Measurements from ENCODE around the gene HYI.

HYI gene

DNA sequence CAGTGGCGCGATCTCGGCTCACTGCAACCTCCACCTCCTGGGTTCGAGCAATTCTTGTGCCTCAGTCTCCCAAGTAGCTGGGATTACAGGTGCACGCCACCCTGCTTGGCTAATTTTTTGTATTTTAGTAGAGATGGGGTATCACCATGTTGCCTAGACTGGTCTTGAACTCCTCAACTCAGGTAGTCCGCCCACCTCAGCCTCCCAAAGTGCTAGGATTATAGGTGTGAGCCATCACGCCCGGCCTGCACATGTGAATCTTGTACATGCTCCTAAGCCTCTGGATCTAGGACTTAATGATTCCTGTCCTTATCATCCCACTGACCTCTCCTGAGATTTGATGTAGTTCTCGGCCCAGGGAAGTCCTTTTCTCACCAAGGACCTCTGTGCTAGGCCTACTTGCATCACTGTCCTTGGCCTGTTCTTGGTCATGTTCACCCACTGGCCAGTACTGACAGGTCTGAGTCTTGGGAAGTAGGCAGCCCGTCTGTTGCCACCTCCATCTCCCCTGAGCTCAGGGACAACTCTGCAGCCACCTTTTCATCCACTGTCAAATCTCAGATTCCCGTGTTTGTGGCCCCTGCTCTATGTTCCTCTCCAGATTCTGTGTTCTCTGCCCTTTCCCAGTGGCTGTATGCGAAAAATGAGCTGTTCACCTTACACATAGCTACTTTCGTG lies 9.4 kb downstream of the HYI start:
- DNase-seq, result no peak

DNA sequence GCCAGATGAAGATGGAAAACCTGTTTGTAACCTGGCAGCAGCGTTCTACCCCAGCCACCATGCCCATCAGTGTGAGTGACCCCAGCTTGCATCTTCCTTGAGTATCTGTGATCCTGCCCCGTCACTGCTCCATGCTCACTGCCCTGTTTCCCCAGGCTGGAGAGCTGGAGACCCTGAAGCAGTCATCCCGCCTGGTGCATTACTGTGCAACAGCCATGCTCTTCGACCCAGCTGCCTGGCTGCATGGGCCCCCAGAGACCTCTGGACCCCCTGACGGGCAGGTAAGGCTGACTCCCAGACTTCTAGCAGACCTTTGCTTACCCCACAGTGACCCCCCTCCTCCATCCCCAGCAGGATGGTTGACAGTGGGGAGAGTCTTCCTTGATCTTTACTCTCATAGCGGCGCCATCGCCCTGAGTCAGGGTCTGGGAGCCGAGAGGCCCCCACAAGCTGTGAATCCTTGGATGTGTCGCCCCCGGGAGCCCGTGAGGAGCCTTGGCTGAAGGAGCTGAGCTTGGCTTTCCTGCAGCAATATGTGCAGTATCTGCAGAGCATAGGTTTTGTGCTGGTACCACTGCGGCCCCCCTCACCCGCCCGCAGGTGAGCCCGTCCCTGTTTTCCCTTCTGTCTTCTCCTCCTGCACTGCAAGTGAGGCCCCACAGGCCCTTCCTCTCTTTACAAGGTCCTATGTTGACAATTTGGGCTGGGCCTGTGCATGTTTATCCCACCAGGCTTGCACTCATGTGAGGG lies 10.4 kb downstream of the HYI start:
- DNase-seq, result no peak

DNA sequence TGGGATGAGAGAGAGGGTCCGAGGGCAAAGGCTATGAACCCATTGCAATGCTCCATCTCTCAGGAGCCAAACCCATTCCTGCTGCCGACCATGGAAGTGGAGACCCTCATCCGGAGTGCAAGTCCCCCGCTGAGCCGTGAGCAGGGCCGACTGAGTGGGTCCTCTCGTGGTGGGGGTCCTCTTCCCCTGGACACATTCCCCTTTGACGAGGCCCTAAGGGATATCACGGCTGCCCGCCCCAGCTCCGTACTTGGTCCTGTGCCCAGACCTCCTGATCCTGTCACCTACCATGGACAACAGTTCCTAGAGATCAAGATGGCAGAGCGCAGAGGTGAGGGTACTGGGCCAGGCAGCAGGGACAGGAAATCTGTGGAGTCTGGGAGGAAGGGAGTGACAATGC lies 11.0 kb downstream of the HYI start:
- no peak for DNase-seq

DNA sequence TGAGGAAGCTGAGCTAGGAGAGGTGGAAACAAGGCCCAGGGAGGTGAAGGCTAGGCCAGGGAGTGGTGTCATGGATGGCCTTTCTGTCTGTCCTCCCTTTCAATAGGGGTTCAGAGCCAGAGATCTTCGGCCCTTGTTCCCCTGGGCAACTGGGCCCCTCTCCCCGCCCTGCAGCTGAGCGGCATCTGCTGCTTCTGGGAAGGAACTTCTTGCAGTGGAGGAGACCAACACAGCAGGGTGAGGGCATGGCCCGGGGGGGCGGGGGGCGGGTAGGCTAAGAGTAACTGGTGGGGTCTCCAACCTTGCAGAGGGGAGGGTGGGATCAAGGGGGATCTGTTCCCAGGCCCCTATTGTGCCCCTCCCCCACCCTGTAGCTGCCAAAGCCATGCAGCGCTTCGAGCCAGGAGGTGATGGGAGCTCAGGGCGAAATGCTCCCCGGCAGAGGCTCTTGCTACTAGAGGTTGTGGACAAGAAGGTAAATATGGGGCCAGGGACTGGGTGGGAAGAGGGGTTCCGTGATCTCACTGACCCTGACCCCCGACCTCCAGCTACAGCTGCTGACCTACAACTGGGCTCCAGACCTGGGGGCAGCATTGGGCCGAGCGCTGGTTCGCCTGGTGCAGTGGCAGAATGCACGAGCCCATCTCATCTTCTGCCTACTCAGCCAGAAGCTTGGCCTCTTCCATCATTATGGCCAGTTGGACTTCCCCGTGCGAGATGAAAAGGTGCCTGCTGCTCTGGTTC lies 11.7 kb downstream of the HYI start:
- DNase-seq, result no peak

DNA sequence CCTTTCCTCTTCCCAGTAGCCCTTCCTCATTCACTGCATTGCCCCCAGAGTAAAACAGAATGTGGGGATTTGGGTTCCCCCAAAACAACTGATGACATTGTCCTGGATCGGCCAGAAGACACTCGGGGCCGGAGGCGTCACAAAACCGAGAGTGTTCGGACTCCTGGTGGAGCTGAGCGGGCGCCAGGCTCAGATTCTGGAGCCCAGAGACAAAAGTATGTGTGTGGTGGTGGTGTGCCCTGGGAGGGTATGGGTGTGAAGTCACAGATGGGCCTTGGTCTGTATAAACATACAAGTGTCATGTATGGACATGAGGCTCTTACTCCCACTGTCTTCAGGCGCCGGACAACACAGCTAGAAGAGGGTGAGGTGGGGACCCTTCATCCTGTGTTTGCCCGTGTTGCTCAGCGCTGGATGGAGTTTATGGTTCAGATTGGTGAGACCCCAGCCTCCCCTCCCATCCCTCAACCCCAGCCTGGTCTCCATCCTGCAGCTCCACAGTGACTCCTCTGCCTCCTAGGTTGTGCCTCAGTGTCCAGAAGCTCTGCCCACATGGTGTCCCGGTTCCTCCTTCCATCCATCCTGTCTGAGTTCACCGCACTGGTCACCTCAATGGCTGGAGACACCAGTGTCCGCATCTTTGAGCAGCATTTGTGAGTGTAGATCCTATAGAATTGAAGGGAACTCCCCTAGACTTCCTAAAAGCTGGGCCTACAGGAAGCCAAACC lies 12.4 kb downstream of the HYI start:
- DNase-seq, result no peak

DNA sequence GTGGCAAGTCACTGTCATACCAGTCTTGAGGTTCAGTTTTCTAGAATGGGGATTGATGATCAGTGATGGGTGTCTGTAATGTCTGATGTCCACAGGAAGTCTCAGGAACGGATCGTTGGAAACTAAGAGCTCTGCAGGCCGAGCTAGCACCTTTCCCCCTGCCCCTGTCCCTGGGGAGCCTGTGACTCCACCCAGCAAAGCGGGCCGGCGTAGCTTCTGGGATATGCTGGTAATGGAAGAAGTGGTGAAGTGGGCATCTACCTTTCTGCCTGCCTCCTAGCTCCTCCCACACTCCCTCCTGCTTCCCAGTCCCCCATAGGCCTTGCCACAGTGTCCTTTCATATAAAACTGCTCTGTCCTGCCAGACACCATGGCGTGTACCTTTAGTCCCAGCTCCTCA lies 13.4 kb downstream of the HYI start:
- no peak for DNase-seq

DNA sequence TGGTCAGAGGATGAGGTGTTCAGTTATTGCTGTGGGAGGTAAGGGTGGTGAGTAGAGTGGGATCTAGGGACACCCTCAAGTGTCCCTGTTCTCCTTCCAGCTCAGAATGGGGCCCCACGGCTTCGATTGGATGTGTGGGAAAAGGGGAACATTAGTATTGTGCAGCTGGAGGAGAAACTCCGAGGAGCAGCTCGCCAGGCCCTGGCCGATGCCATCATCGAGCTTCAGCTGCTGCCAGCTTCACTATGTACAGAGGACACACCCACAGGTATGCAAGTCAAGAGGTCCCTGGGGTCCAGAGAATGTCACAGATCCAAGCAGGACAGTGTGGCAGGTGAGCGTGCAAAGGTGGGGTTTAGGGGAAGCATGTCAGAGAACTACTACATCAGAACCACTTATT lies 13.9 kb downstream of the HYI start:
- no peak for DNase-seq

DNA sequence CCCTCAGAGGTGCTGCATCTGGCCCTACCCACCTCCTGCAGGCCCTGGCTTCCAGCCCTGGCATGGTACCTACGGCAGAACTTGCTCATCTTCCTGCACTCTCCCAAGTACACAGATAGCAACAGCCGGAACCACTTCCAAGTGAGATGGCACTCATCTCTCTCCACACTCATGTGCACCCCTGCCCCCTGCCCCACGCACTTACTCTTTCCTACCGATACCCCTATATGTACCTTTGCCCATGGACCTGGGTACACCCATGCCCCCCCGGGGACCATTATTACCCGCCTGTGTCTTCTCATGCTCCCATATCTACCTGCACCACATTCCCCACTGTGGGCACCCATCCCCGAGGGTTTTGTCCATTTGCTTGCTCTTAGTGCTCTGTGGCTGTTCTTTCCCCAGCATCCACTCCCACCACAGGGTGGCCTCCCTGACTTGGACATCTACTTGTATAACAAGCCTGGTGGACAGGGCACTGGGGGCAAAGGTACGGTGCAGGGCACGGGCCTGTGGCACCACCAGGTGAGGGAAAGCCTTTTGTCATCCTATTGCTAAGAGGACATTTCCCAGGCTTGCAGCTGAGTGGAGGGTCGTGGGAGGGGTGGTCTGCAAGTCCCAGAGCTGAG lies 14.7 kb downstream of the HYI start:
- no peak for DNase-seq

DNA sequence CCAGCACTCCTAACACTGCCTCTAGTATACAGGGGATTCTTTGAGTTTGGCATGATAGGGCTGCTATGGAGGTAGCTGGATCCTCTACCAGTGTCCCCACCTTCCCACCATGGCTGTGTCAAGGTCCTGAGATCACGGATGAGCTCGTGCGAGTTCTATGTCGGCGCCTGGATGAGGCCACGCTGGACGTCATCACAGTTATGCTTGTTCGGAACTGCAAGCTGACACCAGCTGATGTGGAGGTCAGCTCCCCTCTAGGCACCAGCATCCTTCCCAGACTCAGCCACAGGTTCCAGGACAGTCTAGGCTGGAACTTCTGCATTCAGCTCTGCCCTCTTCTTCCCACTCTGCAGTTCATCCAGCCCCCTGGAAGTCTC lies 15.2 kb downstream of the HYI start:
- no peak for DNase-seq

DNA sequence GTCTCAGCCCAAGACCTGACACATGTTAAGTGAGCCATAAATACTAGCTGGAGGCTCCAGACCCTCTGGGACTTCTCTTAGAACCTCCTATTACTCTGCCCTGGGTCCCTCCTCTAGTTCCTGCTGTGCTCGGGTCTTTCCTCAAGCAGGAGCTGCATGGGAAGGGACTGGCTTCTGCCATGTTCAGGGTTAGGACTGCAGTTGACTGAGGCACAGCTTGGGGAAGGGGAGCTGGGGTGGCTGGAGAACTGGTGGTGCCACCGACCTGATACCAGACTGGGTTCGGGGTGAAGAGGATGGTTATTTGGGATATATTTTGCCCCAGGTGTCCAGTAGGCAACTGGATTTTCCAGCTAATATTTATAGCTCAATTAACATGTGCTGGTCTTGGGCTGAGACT lies 15.7 kb downstream of the HYI start:
- DNase-seq, result no peak

DNA sequence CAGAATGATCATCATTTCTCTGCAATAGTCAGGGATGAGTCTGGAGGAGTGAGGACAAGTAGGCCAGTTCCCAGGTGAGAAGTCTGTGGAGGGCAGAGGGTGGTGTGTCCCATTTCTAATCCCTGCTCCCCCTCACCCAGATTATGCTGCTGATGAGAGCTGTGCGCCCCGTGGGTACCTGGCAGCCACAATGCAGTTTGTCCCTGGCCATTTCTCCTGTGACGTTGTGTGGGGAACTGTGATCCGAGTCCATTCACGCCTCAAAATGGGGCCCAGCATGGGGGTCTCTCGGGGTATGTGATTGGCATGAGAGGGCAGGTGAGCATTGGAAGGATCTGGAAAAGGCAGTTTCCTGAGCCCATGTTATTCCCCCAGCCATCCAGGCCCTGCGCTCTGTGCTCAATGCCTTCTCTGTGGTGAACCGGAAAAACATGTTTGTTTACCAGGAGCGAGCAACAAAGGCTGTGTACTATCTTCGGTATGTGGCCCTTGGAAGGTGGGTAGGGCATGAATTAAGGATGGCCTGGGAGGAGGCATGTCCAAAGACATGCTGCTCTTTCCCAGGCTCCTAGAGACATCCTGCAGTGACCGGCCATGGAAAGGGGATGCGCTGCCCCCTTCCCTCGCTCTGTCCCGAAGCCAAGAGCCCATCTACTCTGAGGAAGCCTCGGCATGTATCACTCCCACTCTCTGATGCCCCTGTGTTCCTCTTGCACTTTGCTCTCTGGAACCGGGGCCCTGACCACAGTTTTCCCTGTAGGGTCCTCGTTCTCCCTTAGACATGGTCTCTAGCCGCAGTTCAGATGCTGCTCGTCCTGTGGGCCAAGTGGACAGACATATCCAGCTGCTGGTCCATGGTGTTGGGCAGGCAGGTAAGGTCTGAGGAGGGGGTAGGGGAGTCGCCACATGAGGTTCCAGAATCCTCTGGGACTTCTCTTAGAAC lies 16.4 kb downstream of the HYI start:
- DNase-seq, result no peak

DNA sequence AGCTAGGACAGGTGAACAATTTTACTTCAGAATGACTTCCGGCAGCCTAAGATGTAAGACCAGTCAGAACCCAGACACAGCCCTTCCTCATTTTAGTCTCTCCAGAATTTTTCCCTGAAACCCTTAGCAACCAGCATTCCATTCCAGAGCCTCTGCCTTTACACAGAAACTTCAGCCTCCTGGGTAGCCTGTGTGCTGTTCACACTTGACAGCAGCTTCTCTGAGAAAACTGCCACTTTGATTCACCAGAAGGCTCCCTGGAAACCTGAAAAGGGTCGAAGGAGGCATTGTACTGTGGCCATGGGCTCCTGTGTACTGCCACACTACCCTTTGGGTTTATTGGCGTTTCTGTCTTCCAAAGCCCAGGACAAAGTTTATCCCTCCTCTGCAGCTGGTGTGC lies 17.4 kb downstream of the HYI start:
- DNase-seq, result no peak

DNA sequence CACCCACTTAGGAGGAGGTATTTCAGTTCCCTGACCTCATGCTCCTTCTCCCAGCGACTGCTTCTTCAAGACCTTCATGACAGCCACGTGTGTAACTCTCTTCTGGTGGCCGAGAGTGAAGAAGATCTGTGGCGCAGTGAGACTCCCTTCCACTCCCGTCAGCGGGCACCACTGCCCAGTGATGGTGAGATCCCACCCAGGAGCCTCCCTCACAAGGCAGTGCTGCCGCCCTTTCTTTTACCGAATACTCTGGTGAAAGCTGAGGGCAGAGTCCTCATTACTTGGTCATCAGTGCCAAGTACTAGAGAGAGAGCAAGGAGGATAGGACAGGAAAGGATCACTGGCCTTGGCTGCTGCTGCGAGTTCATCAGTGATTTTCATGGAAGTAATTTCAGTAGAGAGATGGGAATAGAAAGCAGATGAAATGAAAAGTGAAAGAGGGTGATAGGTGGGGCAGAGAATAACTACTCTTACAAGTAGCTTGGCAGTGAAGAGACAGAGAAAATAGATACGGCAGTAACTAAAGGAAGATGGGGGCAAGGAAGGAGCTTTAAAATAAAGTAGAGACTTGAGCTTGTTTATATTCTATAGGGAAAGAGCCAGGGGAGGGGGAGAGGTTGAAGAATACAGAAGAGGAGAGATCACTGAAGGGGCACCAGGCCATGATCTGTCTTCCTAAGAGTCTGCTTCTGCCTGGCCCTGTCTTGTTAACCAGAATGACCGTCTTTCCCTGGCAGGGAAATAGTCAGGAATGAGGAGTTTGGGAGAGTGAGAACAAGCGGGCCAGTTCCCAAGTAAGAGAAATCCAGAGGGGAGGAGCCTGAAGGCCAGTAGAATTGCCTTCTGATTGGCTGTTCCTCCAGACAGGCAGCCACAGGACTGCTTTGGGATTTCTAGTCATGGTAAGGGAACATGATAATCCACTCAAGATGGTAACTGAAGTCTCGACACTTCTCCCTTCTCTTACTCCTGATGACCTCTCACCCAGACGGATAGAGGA lies 18.3 kb downstream of the HYI start:
- DNase-seq, result no peak

DNA sequence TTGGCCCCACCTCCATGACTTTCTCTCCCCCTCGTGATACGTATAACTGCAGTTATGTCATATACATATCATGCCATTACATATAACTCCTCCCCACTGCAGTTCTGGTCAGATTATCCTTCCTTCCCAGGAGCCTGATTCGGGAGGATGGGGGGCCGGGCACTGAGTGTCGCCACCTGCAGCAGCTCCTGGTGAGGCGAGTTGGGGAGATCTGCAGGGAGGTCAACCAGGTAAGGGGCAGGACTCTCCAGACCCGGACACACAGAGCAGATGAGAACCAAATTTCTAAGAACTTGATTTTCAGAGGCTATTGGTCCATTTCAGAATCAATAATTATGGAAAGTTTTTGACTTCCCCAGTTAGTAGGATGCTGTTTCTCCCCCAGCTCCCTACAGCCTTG lies 19.5 kb downstream of the HYI start:
- no peak for DNase-seq

DNA sequence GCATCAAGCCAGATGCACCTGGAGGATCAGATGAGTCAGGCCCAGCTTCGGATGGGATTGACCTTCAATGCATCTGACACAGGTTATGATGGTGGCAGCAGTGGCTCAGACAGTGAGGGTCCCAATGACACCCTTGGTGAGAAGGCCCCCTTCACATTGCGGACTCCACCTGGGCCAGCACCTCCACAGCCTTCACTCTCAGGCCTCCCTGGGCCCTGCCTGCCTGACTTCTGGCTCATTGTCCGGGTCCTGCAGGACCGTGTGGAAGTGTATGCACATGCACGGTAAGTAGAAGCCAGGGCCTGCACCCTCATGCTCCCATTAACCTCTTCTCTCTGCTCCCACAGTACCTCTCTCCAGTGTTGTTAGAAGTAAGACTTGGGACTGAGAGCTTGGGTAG lies 20.8 kb downstream of the HYI start:
- DNase-seq, result no peak

DNA sequence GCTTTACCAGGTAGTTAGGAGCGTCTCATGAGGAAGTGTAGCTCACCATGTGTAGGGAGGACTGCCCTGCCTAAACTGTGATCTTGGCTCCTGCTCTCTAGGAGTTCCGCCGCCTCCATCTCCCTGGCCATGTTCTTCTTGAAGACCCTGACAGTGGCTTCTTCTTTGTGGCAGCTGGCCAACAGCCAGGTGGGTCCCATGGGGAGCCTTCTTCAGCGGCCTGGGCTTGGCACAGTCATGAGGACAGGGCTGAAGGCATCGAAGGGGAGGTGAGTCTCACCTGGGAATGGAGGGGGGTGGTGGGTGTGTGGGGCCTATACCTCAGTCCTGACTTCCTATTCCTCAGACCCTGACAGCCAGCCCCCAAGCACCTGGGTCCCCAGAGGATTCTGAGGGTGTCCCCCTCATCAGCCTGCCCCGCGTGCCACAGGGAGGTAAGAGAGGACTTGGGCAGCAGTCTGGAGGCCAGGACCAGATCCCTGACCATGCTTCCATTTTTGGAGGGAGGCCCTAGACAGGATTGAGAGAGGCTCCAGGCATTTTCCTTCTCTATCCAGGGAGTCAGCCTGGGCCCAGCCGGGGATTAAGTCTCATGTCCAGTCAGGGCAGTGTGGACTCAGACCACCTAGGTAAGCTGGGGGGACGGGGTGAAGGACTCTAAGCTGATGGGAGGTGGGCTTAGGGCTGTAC lies 21.4 kb downstream of the HYI start:
- no peak for DNase-seq

DNA sequence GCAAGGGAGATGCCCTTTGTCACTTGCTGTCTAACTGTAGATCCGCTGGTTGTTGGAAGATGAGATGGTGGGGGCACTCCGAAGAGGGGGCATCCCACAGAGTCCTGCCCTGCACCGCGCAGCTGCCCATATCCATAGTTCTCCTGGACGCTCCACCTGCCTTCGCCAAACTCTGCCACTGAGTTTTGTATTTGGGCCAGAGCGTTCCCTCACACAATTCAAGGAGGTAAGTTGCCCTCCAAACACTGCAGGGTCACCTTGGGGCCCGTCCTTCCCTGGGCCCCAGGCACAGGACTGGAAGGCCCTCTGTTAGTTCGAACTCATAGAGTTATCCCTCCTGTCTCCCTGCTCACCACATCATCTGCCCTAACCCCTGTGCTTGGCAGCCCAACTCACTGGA lies 22.1 kb downstream of the HYI start:
- DNase-seq, result no peak

DNA sequence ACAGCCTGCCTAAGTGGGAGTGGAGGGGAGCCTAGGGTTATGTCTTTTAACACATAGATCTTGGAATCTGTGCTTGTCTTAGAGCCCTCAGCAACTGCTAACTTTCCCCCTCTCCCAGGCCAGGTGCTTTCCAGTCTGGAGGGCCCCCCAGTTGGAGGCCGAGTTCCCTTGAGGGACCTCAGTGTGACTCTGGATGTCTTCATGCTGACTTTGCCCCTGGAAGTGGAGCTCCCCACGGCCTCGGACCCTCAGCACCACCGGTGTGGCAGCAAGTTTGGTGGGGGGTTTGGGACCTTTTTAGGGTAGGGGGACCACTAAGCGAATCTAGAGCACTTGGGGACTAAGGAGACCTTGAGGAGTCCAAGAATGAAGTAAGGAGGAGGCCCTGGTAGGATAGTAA lies 22.9 kb downstream of the HYI start:
- DNase-seq, result no peak

DNA sequence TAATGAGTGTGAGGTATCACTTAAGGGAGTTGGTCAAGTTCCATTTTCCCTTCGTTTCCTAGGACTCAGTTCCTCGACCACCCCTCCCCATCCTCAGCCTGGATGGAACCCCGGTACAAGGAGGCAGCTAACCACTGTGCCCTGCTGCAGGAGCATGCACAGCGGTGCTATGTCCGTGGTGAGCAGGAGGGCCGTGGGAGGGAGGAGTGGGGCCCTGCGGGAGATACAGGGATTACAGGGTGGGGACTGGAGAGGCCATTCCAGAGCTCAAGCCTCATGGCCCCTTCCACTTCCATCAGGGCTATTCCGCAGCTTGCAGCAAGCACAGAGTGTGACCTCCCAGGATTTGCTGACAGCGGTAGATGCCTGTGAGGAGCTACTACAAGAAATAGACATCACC lies 25.8 kb downstream of the HYI start:
- no peak for DNase-seq

DNA sequence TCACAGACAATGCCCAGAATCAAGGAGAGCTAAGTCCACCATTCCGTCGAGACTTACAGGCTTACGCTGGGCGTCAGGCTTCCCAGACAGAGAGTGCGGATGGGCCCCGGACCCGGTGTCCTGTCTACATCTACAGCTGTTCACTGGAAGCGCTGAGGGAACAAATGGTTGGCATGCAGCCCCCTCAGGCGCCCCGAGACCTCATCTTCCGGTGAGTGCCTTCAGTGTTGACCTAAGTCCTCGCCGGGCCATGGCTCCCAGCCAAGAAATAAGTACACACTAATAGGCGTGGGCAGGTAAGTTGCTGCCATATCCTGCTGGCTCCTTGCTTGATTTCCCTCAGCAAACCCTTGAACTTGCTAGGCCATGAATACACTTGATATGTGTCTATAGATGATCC lies 26.2 kb downstream of the HYI start:
- DNase-seq, result no peak

Measured in T-helper 1 cell (primary cell).